ENCODE results near the gene PPT1. TPM values are rescaled to one million over a fixed set of nuclear protein-coding genes. Genes with fewer than 3 reads are reported as not detected.

The PPT1 gene
- total and polyA plus RNA-seq, 2 of the 13 experiments (the other 11 are each of a cell fraction or from before 2014, with no cell fraction given): 129 TPM

- no peak for TF ChIP-seq USF2 (IDR thresholded peaks at IDR 0.05; ENCODE audit: low read depth, low read length)
- TF ChIP-seq USF2 (CRISPR knock-in tag; IDR thresholded peaks at IDR 0.05; ENCODE audit: borderline replicate concordance): peak; percentile 81; the same call in 1 of the 2 replicates
- TF ChIP-seq ZFP37 (CRISPR knock-in tag; IDR thresholded peaks at IDR 0.05; ENCODE audit: borderline replicate concordance): peak; percentile 53; the same call in 1 of the 2 replicates
- TF ChIP-seq SPEN (CRISPR knock-in tag; IDR thresholded peaks at IDR 0.05; ENCODE audit: low read depth): peak; percentile 74
- no peak for TF ChIP-seq ZNF720 (CRISPR knock-in tag; IDR thresholded peaks at IDR 0.05)
- no peak for TF ChIP-seq FOXO4 (CRISPR knock-in tag; conservative IDR thresholded peaks at IDR 0.05)
- no peak for TF ChIP-seq ZC3H13 (CRISPR knock-in tag; IDR thresholded peaks at IDR 0.05)
- no peak for TF ChIP-seq CCAR2 (optimal IDR thresholded peaks at IDR 0.05; ENCODE audit: low read depth, low read length)
- peak; percentile 32; the same call in 1 of the 2 replicates for TF ChIP-seq MLXIP (CRISPR knock-in tag; IDR thresholded peaks at IDR 0.05; ENCODE audit: borderline replicate concordance)
- TF ChIP-seq ZNF468 (CRISPR knock-in tag; IDR thresholded peaks at IDR 0.05): no peak
- TF ChIP-seq ZNF644 (CRISPR knock-in tag; IDR thresholded peaks at IDR 0.05; ENCODE audit: low read depth): no peak
- TF ChIP-seq SALL1 (CRISPR knock-in tag; IDR thresholded peaks at IDR 0.05): peak; percentile 69
- TF ChIP-seq ETV6 (CRISPR knock-in tag; conservative IDR thresholded peaks at IDR 0.05): no peak
- TF ChIP-seq ZBTB49 (CRISPR knock-in tag; IDR thresholded peaks at IDR 0.05; ENCODE audit: borderline replicate concordance): no peak
- no peak for TF ChIP-seq HNRNPUL1 (IDR thresholded peaks at IDR 0.05; ENCODE audit: low read depth, low read length)
- no peak for TF ChIP-seq PRPF4 (IDR thresholded peaks at IDR 0.05; ENCODE audit: low read depth, low read length, poor library complexity, severe bottlenecking)
- peak; percentile 62; the same call in 1 of the 2 replicates for TF ChIP-seq ZNF569 (CRISPR knock-in tag; IDR thresholded peaks at IDR 0.05; ENCODE audit: borderline replicate concordance)
- peak; percentile 91 for TF ChIP-seq SRY (CRISPR knock-in tag; IDR thresholded peaks at IDR 0.05)
- TF ChIP-seq ZMYM4 (CRISPR knock-in tag; IDR thresholded peaks at IDR 0.05): peak; percentile 15
- TF ChIP-seq ZFP90 (CRISPR knock-in tag; IDR thresholded peaks at IDR 0.05; ENCODE audit: borderline replicate concordance): no peak
- TF ChIP-seq RBM22 (optimal IDR thresholded peaks at IDR 0.05; ENCODE audit: low read length): no peak
Observed at GRCh38 chr1:40039757-40040510, 57.1 kb downstream of the PPT1 start (continued).
